H54 (cell line): ENCODE measurements around the gene ZNF398.

ENCODE experiments used
- DNase-seq: peaks from one replicate; pipeline ENCODE4 v3.0.0; 2011; ENCODE audit warnings: low spot score, mixed read lengths; ENCODE audit not compliant: insufficient read length
- FAIRE-seq: peaks from 3 replicates; lab custom pipeline; 2011; peaks lifted over from hg19 to GRCh38; lab: Jason Lieb, UNC
- POLR2A ChIP-seq: IDR thresholded peaks from 2 replicates; pipeline ENCODE4 v1.6.1; 2011; ENCODE audit warnings: low read depth, mild to moderate bottlenecking, low read length

Gene ZNF398

DNA sequence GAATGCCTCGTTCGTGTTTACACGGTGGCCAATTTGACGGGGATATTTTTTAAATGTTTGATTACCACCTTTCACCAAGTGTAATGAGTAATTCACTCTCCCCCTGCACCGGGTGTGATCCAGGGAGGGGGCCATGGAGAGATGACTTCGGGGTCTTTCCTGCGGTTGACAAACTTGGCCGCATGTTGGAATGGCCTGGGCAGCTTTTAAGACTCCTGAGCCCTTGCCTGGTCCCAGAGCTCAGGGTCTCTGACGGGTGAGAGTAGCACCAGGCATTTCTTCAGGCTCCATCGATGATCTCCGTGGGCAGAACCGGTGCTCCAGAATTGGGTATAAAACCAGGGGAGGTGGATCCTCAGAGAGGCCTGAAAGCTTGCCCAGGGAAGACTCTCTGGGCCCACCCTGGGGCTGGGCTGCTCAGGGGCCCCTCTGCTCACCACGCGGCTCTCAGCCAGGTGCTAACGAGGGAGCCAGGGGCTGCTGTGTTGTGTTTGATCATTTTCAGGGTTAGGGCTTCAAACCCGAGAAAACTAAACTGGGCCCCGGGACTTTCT, 49.0 kb downstream of the ZNF398 start:
- DNase-seq (no peak), FAIRE-seq (no peak)
- 0 out of 2 replicates have a peak, but pooled peaks have one; percentile 11 for TF ChIP-seq POLR2A

DNA sequence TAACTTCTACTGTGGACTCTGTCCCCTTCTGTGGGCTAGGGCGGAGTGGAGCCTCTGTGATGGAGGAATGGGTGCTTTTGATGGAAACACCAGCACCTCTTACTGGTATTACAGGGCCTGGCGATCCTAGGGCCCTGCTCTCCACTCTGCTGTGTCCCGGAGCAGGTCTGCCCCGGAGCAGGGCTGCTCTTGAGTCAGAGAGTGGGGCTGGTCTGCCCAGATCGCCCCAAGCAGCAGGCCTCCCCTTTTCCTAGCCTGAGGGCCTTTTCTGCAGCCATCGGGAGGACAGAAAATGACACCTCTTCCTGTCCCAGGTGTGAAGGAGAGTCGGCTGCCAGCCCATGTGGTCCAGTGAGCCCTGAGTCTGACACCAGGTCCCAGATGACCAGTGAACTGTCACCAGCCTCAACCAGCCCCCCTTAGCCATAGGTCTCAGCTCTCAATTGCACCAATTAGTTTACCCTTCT, 49.5 kb downstream of the ZNF398 start:
- FAIRE-seq = no peak

DNA sequence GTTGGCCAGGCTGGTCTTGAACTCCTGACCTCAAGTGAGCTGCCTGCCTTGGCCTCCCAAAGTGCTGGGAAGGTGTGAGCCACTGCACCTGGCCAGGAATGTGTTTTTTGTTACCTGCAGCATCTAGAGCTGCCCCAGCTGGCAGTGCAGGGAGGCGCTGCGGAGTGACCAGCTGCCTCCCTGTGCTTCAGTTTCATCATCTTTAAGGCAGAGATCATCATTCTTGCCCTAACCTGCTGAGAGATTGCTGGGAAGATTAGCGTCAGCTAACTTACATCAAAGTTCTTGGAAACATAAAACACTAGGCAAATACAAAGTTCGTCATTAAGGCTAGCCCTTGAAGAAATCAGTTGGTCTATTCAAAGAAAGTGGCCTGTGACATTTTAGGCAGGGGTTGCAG, 50.4 kb downstream of the ZNF398 start:
- TF ChIP-seq POLR2A = no peak
- no peak for DNase-seq
- no peak for FAIRE-seq

More for the DNA sequence above, 49.5 kb downstream of the ZNF398 start:
- TF ChIP-seq POLR2A = no peak
- DNase-seq = peak; percentile 45

DNA sequence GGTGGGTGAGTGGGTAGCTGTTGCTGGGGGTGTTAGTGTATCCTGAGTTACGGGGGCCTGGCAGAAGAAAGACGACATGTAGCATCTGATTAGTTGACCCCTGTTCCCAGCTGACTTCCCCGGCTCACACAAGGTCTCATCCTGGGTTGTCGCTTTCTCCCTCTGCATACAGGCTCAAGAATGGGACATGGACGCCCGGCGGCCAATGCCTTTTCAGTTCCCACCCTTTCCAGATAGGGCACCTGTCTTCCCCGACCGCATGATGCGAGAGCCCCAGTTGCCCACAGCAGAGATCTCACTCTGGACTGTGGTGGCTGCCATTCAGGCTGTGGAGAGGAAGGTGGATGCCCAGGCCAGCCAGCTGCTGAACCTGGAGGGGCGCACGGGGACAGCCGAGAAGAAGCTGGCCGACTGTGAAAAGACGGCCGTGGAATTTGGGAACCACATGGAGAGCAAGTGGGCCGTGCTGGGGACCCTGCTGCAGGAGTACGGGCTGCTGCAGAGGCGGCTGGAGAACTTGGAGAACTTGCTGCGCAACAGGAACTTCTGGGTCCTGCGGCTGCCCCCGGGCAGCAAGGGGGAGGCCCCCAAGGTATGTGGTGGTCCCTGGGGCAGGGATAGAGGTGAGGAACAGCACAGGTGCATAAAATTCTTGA, 51.0 kb downstream of the ZNF398 start:
- DNase-seq (no peak), FAIRE-seq (no peak)
- no peak for TF ChIP-seq POLR2A

DNA sequence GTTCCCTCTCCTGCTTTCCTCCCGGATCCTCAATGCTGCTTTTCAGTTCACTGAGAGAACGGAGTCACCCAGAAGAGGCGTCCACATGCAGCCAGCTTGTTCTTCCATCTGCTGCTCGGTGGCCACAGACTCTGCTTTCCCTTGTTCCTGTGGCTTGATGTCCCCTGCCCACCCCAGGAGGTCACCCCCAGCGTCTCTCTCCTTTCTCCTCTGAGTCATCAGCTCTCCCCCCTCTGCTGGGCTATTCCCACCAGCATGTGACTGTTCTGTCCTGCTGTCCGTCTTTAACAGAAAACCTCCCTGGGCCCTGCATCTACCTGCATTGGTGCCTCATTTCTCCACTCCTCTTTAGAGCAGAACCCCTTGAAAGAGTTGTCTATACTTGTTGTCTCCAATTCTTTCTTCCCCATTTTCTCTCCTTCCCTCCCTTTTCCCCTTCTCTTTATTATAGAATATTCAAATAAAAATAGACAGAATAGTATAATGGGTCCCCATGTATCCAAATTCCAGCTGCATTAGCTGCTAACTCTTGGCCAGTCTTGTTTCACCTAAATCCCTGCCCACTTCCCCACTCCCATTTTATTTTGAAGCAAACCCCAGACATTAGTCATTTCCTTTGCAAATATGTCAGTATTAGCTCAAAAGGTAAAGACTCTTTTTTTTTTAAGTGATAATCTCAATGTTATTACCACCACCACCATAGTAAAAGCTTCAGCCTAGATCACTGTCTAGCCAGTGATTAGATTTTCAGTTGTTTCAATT, 52.2 kb downstream of the ZNF398 start:
- DNase-seq = no peak
- FAIRE-seq = no peak
- TF ChIP-seq POLR2A = no peak

DNA sequence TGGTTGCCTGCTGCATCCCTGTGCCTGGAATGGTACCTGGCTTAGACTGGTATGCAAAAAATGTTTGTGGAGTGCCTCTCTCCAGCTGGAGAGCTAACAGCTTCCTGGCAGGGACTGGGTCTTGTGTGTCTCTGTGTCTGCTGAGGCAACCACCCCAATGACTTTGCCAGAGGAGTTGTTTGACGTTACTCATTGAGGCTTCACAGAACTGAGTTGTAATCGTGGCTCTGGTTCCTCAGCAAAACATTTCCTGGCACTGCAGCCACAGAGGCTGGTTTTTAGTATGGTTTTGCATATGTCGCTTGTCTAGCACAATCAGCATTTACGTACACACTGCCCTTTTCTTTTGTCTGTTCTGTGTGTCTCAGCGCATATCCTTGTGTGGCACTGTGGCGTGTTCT, 55.6 kb downstream of the ZNF398 start:
- FAIRE-seq (no peak), DNase-seq (no peak)
- TF ChIP-seq POLR2A = no peak

DNA sequence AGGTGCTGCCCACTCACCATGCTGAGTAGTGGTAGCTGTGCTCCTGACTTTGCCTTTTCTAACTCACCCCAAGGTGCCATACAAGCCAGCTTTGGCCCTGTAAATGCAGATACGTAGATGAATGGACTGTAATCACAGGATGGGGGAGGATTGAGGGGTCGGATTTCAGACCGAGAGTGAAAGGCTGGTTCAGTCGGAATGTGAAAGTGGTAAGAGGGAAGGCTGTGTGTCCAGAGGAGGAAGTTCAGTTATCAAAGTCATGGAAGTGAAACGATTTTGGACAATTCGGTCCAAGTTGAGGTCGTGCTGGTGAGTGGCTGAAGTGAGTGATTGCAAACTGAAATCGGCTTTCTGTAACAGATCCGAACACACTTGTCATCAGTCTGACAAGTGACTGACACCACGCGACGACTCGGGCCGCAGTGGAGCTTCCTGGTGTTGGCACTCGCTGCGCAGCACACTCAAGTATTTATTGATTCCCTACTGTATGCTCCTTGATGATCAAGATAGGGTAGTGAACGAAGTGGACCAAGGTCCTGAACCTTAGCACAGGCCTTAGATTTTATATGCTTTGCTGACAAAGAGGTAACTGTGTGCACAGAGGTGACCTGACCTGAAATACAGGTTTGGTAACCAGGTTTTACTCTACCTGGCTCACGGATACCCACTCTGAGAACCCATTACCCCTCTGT, 58.6 kb downstream of the ZNF398 start:
- TF ChIP-seq POLR2A = no peak
- DNase-seq (no peak), FAIRE-seq (no peak)

DNA sequence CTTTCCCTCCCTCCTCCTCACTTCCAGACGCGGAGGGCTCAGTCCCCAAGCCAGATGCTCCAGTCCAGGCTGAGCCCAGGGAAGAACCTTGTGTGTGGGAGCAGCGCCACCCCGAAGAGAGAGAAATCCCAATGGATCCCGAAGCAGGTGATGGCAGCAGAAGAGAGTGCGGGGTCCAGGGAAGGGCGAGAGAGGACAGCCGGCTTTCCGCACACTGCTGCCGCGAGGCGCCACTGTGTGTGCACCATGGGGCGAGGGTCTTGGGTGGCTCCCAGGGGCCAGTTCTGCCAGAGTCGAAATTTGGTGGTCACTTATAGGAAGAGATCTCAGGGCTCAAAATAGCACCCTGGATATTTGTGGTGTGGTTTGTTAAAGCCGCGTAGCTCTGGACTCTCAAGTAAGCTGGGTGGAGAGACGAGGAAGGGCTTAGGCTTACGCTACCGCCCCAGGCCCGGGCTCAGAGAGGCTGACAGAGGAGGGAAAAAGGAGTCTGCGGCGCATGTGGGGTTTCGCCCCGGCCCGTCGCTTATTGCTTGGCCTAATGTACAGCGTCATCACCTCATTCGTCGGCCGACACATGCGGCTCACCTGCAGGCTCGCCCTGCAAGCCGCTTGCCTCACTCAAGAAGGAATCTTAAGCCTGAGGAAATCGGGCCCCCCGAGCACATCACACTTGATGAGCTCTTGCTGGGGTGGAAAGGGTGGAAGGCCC, 60.2 kb downstream of the ZNF398 start:
- no peak for TF ChIP-seq POLR2A
- DNase-seq (no peak), FAIRE-seq (no peak)

DNA sequence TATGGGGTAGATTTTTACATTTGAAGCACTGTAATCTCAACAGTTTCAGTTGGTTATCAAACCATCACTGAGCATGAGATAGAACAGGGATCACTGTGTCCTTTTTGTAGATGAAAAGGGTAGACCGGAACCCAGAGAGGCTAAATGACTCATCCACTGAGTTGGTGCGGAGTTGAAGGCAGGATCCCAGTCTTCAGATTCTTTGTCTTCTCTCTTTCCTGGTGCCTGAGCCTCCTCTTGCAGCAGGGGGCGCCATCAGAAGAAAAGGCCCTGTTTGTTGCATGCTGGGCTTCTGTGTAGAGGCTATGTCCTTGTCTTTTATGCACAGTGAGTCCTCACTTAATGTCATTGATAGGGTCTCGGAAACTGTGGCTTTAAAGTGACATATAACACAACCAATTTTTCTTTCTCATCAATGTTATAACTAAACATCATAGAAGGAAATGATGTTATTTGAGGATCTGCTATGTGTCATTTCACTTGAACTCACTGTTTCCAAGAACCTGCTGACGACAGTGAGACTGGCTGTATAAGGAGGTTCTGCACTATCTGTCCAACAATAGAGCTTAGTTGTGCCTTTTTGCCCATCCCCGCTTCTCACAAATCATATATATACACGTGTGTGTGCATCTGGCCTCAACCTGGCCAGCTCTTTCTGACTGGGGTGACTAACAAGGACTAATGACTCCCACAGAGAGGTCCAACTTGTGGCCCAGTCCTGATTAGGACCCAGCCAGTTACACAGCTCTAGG, 62.4 kb downstream of the ZNF398 start:
- TF ChIP-seq POLR2A = no peak
- FAIRE-seq (no peak), DNase-seq (peak; percentile 95)

DNA sequence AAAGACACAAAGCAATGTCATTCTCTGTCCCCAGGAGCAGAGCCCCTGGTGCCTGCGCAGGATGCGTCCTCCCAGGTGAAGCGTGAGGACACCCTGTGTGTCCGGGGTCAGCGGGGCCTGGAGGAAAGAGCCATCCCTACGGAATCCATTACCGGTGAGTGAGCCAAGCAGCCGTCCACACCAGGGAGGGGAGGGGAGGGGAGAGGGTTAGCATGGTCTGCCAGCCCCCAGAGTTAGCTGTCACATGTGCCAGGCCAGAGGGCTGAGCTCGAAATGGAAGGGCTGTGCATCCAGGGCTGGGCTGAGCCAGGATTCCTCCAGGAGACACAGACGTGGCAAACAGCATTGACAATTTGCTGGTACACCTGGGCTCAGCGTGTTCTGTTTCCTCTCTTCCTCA, 63.3 kb downstream of the ZNF398 start:
- no peak for TF ChIP-seq POLR2A
- FAIRE-seq (no peak), DNase-seq (no peak)

DNA sequence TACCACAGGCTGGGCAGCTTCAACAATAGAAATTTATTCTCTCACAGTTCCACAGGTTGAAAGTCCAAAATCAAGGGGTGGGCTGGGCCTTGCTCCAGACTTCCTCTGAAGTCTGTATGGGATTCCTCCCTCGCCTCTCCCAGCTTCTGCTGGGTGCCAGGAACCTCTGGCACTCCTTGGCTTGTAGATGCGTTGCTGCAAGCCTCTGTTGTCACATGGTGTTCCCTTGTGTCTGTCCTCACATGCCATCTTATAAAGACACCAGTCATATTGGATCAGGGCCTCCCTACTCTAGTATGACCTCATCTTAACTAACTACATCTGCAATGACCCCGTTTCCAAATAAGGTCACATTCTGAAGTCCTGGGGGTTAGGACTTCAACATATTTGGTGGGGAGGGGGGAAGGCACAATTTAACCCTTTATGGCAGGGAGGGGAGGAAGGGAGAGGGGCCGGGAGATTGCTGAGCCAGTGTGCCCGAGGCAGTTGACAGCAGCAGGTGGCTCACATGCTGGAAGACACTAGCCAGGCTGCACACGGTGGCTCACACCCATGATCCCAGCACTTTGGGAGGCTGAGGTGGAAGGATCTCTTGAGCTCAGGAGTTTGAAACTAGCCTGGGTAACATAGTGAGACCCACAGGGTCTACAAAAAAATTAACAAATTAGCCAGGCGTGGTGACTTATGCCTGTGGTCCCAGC, 66.9 kb downstream of the ZNF398 start:
- DNase-seq (no peak), FAIRE-seq (no peak)
- TF ChIP-seq POLR2A = no peak

DNA sequence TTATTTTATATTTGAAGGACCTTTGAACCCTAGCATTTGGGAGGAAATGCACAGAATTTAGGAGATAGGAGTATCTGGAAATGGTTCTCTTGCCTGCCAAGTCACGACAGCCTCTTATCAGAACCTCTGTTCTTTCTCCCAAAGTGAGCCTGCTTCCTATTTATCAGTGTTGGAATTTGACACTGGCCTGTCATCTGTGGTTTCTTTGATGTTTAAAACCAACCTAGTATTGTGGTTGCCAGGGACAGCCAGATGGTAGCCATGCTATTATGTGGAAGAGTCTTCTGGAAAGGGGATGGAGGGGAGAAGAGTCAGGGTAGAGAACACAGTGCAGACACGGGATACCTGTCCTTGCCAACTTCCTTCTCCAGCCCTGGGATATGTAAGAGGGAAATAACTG, 69.1 kb downstream of the ZNF398 start:
- no peak for TF ChIP-seq POLR2A
- no peak for DNase-seq
- no peak for FAIRE-seq
